ENCODE data around the gene ATP11A.
"Not testable (repeated sequence)": the region's sequence is repeated elsewhere in the genome, so short reads cannot be mapped to it uniquely, and the experiment has no call there.

The ATP11A gene

DNA sequence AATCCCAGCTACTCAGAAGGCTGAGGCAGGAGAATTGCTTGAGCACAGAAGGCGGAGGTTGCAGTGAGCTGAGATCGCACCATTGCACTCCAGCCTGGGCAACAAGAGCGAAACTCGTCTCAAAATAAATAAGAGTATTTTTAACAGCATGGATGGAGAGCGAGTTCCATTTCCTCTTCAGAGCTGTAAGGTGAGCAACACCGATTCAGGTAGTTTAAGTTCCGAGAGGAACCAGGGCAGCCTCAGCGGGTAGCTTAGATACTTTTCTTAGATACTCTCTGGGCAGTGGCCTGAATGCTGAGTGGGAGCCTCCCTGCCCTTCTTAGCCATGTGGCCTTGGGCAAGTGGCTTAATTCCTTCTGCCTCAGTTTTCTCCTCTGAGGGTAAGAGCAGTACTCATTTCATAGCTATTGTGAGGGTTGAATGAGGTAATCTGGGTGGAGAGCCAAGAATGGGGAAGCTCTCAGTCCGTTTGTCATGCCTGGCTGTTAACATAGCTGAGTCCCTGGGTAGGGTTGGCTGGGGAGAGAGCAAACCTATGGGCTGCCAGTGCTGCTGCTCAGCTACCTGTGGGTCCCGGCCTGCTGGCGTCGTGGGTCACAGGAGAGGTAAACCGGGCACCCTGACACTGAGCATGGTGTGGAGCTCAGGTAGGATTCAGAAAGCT, 4.1 kb downstream of the ATP11A start:
- no peak for DNase-seq

DNA sequence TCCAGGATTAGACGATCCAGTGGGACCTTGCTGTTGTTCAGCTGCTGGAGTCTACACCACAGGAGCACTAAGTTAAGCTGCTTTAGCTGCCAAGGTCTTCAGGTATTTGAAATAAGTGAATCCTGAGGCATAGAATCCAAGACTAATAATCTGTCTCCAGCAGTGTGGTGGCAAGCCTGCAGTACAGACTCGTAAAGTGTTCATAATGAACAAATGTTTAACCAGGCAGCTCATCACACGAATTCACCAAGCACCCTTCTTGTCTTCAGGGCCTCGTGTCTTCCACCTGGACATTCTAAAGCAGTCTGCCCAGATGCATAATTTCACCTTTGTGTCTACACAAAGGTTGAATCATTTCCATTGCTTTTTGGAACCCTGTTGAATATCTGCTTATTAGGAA, 5.3 kb downstream of the ATP11A start:
- DNase-seq = no peak

DNA sequence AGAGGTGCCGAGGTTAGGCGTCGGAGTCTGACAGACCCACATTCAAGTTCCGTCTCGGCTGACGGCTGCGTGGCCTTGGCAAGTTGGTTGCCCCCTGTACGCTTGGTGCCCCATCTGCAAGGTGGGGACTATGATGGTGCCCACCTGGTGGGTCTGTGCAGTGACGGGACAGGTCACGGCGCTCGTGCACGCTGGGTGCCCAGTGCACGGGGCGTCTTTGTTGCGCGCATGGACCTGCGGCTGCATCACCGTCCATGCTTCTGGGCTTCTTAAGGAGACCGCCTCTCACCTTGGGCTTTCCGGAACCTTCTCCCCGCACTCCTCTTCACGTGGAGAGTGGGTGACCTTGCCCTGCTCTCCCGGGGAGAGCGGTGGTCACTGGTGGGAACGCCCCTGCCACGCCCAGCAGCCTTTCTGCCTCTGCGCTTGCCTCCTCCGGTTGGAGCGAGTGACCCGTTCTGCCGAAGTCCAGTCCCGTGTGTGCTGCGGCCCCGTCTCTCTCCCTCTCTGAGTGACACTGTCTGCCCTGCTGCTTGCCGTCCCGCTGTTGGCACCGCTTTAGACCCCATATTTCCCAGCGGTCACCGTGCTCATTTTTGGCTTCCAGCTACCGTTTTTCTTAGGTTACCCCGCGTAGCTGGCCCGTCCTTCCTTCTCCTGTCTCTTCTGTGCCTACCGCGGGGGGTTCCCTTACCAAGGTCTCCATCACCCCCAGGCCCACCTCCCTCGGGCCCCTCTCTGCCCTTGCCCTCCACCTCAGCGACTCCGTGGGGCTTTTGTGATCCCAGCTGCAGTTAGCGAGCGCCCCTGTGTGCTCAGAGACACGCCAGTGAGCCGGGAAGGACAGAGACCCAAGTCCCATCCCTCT, 6.4 kb downstream of the ATP11A start:
- DNase-seq = no peak

DNA sequence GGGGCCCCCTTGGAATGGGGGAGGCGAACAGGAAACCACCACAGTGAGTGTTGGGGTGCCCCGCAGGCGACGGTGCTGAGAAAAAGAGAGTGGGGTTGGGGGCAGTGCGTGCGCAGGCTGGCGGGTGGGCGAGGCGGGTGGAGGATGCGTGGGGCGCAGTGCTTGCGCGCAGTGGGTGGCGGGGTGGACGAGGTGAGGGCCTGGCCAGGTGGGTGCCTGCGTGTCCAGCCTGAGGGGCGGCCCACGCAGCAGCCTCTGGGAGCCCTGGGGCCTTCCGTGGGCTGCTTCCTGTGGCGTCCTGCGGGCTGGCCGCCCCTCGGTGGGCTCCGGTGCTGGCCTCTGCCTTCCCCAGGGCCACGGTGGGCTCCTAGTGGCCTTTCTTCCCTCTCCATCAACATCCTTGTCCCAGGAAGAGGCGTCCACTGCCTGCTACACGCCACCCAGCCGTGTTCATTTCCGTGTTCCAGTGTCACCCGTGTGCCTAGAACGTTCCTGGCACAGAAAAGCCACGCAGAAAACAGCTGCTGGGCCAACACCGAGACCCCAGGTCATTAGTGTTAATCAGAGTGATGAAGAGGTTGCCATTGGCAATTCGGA, 7.1 kb downstream of the ATP11A start:
- no peak for DNase-seq

DNA sequence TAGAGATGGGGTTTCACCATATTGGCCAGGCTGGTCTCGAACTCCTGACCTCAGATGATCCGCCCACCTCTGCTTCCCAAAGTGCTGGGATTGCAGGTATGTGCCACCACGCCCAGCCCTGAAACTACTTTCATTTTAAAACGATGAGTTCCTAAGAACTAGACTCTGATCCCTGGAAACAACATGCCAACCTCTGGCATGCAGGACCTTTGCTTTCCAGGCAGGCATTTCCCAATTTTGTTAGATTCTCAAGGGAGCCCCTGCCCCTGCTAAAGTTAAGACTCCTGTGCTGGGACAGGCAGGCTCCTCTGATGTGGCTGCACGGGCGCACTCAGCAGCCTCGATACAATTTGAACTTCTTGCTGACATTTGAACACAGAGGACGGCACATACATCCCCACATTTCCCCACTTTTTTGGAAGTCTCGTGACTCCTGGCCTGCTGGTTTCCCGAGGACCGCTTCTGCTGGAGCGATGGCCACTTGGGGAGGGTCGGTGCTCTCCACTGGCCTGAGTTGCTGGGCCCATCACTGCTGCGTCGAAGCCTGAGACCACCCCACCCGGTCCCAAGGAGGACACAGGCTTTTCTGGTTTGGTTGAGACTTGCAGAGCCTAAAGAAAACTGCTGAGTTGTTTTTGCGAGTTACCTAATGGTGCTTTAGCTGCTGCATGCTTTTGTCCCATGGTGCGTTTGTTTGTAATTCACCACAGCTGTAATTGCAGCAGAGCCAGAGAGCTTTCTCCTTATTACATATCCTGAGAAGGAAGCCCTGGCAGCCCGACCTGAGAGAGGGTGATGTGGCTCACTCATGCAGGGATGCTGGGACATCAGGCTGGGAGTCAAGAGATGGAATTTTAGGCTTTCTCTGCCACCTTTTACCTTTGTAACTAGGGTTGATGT, 8.2 kb downstream of the ATP11A start:
- no peak for DNase-seq

DNA sequence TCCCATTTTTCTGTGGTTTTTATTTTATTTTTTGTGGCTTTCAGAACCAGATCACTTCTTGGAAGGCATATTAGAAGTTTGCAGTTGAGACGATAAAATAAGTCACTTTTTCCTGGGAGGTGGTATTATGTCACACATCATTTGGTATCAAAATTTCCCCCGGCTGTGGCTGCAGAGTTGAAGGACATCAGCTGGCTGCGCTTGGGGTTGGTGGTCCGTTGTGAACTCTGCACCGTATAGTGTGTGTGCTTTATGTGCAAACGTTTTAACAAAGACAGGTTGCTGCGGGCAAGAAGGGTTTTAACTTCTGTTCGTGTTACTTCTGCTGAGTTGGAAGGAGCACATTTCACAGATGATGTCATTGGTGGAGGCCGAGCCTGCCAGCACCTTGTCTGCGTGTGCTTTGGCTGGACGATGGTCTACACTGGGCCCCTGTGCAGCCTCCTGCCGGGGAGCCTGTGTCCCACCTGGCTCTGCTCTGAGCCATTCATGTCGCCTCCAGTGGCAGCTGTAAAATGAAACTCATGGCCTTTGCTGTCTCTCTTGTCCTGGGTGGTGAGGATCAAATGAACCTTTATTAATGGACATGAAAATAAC, 9.6 kb downstream of the ATP11A start:
- no peak for DNase-seq

DNA sequence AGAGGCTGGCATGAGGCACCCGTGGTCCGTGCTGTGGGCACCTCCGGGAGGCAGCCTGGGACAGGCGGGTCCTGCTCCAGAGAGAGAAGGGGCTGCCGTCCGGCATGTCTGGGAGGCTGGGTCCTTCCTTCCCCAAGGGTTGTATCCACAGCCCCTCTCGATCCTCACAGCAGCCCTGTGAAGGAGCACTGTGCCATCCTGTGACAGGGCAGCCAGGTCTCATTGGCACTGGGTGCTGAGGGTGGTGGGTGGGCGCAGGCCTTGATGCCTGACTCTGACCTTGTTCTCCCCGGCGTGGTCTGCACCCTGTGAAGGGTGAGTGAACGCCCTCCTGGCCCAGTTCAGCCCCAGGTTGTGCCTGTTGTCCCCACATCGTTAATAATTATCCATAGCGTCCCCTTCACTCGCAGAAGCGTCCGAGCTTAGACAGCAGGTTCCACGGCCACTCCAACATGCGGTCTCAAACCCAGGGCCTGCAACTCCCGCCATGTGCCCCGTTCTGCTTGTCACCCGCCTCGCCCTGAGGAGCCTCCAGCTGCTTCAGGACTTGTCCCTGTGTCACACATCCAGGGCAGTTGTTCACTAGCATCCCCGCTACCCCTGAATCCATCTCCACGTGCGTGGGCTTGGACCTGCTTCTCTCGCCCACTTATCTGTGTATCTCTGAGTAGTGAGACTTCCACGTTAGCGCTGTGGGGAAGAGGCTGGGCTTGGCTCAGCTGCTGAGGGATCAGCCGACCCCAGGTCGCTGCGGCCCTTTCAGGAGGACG, 10.6 kb downstream of the ATP11A start:
- DNase-seq = no peak

DNA sequence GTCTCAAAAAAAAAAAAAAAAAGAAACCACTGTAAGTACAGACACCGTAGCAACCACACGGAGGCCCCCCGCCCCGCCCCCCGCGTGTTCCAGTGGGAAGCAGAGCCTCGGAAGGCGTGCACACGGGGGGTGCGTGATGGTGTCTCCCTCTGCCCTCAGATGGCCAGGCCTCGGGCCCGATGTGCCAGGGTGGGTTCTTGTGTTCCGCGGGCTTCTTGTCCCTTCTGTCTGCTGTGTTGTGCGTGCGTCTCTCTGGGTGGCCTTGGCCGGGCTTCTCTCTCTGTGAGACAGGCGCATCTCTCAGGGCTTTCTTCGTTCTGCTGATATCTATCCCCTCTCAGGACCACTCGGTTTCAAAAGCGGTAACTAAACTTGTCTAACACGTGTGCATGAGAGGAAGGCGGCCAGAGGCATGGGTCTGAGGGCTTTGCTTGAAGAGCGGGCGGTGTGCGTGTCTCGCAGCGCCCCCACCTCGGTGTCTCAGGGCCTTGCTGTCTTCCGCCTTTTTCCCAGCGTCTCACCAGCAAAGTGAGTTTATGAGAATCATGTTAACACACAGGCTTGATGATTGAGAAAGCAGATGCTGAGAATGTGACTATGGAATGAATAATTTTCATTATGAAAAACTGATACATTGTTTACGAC, 12.6 kb downstream of the ATP11A start:
- no peak for DNase-seq

DNA sequence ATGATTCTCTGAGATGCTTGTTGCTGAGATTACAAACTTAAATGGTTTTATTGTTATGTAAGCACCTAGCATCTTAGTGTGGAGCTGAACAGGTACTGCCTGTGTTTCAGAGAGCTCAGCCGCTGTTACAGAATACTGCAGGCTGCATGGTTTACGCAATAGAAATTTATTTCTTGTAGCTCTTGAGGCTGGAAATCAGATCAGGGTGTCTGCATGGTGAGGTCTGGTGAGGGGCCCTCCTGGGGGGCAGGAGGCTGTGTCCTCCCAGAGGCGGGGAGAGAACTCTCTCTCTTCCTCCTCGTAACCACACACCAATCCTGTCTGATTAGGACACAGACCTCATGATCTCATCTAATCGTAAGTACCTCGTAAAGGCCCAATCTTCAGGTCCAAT, 13.1 kb downstream of the ATP11A start:
- no peak for DNase-seq

DNA sequence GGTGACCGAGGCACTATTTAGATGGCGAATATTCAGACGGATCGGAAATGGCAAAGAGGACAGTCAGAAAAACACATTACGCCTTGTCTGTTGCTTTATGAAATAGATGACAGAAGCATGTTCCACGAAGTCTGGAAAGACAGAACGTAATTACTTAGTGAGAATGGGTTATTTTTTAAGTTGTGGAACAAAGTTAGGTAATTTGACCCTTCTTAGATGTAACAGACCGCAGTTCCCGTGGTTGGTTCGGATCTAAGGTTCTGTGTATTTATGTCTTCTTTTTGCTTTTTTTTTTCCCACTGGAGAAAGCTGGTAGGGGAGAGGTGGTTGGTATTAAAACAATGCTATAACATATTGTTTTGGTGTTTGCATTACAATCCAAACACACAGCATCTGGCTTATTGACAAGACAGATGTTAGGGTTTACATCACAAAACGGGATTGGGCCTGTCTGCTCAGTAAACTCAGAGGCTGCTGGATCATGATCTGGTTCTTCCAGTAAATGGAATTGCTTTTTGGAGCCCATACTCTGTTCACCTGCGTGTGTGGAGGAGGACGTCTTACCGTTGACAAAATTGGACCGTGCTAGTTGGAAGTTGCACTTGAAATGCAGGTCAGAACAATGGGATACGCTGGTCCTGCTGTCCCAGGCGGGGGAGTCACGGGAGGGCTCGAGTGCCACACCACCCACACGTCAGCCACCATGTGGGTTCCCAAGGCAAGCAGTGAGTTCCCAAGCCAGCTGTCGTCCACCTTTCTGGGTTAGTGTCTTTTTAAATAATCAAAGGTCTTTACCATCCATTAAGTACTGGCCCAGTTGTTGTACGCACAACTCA, 13.8 kb downstream of the ATP11A start:
- DNase-seq = no peak

DNA sequence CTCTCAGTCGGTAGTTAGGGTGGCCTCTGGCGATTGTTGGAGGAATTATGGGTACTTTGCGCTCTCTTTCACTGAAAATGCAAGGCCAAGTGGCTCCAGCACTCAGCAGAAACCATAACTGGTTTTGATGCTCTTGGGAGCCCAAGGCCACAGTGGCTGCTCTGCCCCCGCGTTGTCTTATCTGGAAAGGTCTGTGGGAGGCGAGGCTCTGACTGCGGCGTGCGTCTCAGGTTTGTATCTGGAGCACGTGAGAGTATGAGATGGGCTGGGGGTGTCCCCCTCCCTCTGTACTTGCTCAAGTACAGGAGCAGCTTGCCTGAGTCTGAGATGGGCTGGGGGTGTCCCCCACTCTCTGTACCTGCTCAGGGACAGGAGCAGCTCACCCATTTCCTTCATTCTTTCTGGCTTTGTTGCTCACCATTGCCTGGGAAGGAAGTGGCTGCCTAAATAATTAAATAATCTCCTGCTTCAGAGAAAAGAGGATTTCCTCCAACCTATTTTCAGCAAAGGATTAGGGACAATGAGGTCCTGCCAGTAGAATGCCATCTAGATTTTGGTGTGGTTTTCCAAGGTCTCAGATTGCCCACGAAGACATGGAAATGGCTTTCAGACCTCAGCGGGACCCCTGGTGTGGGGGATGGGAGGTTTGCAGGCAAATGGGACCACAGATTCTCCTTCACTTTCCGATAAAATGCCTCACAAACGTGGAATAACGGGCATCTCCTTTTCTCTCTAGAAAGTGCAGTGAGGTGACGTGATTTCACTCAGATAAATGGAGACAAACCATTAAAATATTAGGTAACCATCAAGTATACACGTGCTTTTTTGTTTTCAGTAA, 14.7 kb downstream of the ATP11A start:
- DNase-seq = no peak

DNA sequence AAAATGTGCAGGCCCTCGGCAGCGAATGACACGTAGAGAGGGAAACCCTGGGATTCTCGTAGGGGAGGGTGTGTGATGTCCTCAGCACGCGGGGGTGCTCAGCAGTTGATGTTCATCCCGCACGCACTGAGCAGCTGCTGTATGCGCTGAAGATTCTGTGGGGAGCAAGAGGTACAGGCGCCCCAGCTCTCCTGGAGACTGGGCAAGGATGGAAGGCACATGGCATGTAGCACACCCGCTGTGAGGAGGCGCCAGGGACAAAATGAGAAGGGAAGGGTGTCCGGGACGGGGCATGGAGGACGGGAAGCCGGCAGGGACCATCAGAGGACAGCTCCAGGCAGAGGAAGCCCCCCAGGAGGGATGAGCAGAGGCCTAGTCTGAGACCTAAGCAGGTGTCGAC, 15.4 kb downstream of the ATP11A start:
- no peak for DNase-seq

DNA sequence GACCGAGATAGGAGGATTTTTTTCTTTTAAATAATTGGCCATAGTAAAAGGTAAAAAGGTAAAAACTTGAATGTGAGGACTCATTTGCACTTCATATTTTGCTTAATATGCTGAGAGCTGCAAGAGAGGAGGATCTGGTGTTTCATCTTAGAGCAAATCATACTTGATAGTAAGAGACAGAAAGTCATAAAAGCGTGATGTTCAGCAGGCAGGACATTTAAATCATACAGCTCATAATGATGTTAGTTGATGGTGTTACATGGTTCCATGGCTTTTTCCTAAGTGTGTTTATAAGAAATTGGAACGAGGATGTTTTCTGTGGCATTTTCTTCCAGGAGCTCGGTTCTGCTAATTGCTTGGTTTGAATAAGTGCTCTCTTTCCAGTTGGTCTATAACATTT, 16.3 kb downstream of the ATP11A start:
- DNase-seq = no peak

DNA sequence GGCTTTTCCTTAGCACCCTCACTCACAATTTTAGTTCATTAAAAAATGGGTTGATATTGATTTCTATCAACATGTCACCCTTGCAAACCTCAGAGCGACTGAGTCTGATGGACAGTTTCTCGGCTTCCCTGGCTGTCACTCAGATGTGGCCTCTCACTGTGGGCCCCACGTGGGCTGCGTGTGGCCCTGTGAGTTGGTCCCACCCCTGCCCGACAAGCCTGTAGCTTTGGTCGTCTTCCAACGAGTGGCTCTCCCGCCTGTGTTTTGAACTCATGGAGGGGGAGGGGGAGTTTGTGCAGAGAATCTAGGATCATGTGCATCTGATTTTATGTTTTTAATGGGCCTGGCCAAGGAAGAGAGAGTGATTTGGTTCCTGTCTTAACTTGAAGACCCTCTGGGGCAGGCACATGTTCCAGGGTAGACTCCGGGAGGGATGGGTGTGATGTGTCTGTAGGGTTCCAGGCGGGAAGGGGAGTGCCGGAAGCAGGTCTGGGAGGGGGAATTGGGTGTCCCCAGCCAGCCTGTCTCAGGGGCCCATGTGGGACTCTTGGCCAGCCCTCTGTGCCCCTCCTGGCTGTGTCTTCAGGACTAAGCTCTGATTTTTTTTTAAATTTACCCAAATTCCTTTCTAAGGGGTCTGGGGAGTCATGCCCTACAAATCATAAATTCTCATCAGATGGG, 18.9 kb downstream of the ATP11A start:
- DNase-seq = no peak

DNA sequence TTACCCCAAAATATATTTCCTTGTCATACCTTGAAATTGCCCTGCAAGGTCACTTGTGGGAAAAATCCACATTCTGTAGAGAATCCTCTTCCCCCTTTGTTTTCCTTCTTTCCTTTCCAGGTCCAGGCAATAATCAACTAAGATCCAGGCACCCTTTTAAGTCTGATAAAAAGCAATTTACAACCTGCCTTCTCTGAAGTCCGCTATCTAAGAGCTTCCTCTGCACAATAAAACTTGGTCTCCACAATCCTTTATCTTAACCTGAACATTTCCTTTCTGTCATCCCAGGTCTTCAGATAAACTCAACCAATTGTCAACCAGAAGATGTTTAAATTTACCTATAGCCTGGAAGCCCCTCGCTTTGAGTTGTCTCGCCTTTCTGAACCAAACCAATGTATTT, 19.5 kb downstream of the ATP11A start:
- not testable (repeated sequence) for DNase-seq

DNA sequence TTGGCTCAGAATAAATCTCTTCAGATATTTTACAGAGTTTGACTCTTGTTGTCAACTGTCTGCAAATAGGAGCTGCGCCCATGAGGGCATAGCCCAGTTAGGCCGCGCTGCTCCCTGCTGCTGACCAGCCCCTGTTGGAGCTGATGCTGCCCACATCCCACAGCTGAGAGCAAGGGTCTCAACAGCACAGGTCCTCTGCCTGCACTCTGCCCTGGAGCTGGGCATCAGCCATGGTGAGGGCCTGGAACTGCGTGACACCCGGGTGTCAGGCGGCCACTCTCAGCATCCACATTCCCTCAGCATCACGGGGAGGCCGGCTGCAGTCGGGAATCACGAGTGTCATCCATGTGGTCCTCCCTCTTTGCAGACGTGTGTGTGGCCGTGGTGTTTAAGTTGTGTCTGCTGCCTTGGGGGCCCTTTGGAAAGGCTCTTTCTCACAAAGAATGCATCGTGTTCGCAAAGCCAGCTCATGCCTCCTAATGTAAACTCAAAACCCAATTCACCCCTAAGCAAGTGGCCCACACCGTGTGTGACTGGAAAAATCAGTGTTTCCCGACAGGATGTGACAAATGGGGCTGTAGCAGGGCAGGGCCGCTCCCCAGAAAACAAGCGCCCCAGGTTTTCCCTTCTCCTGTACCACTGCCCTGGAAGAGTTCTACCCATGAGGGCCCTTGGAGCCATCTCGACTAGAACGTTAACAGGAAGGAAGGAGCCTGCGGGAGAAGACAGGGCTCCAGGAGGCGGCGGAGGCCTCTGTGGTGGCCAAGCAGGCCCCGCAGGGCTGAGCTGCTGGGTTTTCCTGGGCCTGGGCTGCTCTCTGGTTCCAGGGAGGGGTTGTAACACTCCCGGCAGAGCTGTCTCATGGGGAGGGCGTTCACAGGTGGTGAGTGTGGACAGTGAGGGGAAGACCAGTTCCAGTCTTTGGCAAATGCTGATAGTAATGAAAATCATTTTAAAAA, 20.3 kb downstream of the ATP11A start:
- no peak for DNase-seq

DNA sequence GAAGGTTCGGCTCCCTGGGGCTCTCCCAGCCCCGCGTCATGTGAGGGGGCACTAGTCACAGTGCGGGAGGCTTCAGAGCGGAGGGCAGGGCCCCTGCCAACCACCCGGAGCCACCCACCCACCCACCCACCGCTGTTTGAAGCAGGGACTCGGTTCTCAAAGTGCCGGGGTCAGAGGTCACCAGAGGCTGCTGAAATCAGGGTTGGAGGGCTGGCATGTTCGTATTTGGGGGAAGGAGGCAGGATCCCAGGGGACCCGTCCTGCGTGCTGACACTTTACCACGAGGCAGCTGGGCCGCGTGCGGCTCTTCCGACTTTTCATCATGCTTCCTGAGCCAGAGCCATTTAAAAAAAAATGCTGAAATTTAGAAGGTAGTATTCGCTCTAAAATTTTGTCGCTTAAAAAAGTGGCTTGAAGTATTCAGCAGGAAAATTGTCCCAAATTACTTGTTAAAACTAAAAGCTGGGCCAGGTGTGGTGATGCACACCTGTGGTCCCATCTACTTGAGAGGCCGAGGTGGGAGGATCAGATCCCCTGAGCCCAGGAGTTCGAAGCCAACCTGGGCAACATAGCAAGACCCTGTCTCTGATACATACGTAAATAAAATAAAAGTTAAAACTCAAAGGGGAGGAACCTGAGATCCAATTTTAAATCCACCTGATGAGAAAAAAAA, 21.2 kb downstream of the ATP11A start:
- DNase-seq = no peak

Measured in activated CD8-positive, alpha-beta memory T cell treated with anti-CD3 and anti-CD28 coated beads, Interleukin-2, amount 50 U/mL, for 48 hours (primary cell).